SK-N-SH treated with all-trans-retinoic acid at 6 μM for 48 hours (cell line): Measurements from ENCODE around the gene LRRC7.

ENCODE experiments used
- ATAC-seq: fragments of 200-7000 bp; cut with Tn5 transposase; 3 replicates; pipeline ENCODE4 v1.9.1; 2020; ENCODE audit warnings: mild to moderate bottlenecking, moderate library complexity
- ARNTL ChIP-seq: fragments of 450-650 bp; formaldehyde crosslinking; IDR thresholded peaks from 2 replicates; pipeline ENCODE4 v1.5.0; 2020; ENCODE audit warnings: low read depth, mild to moderate bottlenecking, moderate library complexity, borderline replicate concordance
- CREB5 ChIP-seq: fragments of 250-450 bp; sonication (Bioruptor Pico); IDR thresholded peaks from 2 replicates; pipeline ENCODE4 v1.5.1; 2020; ENCODE audit warnings: low read depth, mild to moderate bottlenecking, moderate library complexity
- CSRNP3 ChIP-seq: fragments of 250-450 bp; sonication (Bioruptor Pico); IDR thresholded peaks from 2 replicates; pipeline ENCODE4 v1.5.1; 2021; ENCODE audit warnings: mild to moderate bottlenecking, moderate library complexity
- ESRRG ChIP-seq: fragments of 250-450 bp; sonication (Bioruptor Pico); IDR thresholded peaks from 2 replicates; pipeline ENCODE4 v1.6.1; 2021; ENCODE audit warnings: mild to moderate bottlenecking
- GLIS3 ChIP-seq: fragments of 250-450 bp; sonication (Bioruptor Pico); IDR thresholded peaks from 2 replicates; pipeline ENCODE4 v1.5.0; 2020; ENCODE audit warnings: mild to moderate bottlenecking, moderate library complexity
- ISL1 ChIP-seq: fragments of 250-450 bp; sonication (Bioruptor Pico); IDR thresholded peaks from 2 replicates; pipeline ENCODE4 v2.1.2; 2022; ENCODE audit warnings: mild to moderate bottlenecking, moderate library complexity
- OSR1 ChIP-seq: fragments of 250-450 bp; sonication (Bioruptor Pico); IDR thresholded peaks from 2 replicates; pipeline ENCODE4 v1.8.0; 2022; ENCODE audit warnings: moderate library complexity, mild to moderate bottlenecking, inconsistent platforms
- POU6F1 ChIP-seq: fragments of 250-450 bp; sonication (Bioruptor Pico); IDR thresholded peaks from 2 replicates; pipeline ENCODE4 v1.8.0; 2021; ENCODE audit warnings: low read depth, mild to moderate bottlenecking, moderate library complexity, borderline replicate concordance
- PPARA ChIP-seq: fragments of 250-450 bp; sonication (Bioruptor Pico); IDR thresholded peaks from 2 replicates; pipeline ENCODE4 v1.5.0; 2020; ENCODE audit warnings: mild to moderate bottlenecking, borderline replicate concordance
- RARB ChIP-seq: fragments of 250-450 bp; sonication (Bioruptor Pico); IDR thresholded peaks from 2 replicates; pipeline ENCODE4 v1.8.0; 2021; ENCODE audit warnings: mild to moderate bottlenecking, moderate library complexity
- TCF4 ChIP-seq: fragments of 250-450 bp; sonication (Bioruptor Pico); IDR thresholded peaks from 2 replicates; pipeline ENCODE4 v1.8.0; 2021; ENCODE audit warnings: mild to moderate bottlenecking, moderate library complexity, borderline replicate concordance
- TOX ChIP-seq: fragments of 250-450 bp; sonication (Bioruptor Pico); IDR thresholded peaks from 2 replicates; pipeline ENCODE4 v1.8.0; 2021; ENCODE audit warnings: mild to moderate bottlenecking, moderate library complexity, borderline replicate concordance
- TSHZ2 ChIP-seq: fragments of 250-450 bp; sonication (Bioruptor Pico); IDR thresholded peaks from 2 replicates; pipeline ENCODE4 v1.5.0; 2020; ENCODE audit warnings: mild to moderate bottlenecking, moderate library complexity
- ZFP30 ChIP-seq: fragments of 450-650 bp; formaldehyde crosslinking; IDR thresholded peaks from 2 replicates; pipeline ENCODE4 v1.5.0; 2022; ENCODE audit warnings: mild to moderate bottlenecking, moderate library complexity
- ZNF565 ChIP-seq: fragments of 450-650 bp; formaldehyde crosslinking; conservative IDR thresholded peaks from 2 replicates; pipeline ENCODE4 v1.5.0; 2020; ENCODE audit warnings: low read depth, mild to moderate bottlenecking, moderate library complexity
- ZNF70 ChIP-seq: fragments of 450-650 bp; formaldehyde crosslinking; IDR thresholded peaks from 2 replicates; pipeline ENCODE4 v1.5.0; 2020; ENCODE audit warnings: mild to moderate bottlenecking, moderate library complexity
- ZNF8 ChIP-seq: fragments of 450-650 bp; formaldehyde crosslinking; IDR thresholded peaks from 2 replicates; pipeline ENCODE4 v1.5.0; 2020; ENCODE audit warnings: mild to moderate bottlenecking, moderate library complexity

Gene LRRC7

GRCh38 chr1:70003211-70003908 is 435.6 kb downstream of the LRRC7 start:
- TF ChIP-seq ZFP30 (CRISPR knock-in tag) (no peak), CREB5 (no peak)
- no peak for ATAC-seq

- no peak for ATAC-seq
- TF ChIP-seq ZNF70 (CRISPR knock-in tag) = no peak
- TF ChIP-seq TOX (CRISPR knock-in tag) = no peak
- TF ChIP-seq ARNTL (CRISPR knock-in tag) = no peak
Observed at GRCh38 chr1:70005386-70006034, 437.8 kb downstream of the LRRC7 start.

GRCh38 chr1:70008660-70009059 is 440.9 kb downstream of the LRRC7 start:
- no peak for TF ChIP-seq TCF4 (CRISPR knock-in tag)
- TF ChIP-seq ZNF8 (CRISPR knock-in tag) = no peak
- TF ChIP-seq OSR1 = no peak
- no peak for TF ChIP-seq GLIS3 (CRISPR knock-in tag)
- no peak for TF ChIP-seq ARNTL (CRISPR knock-in tag)
- TF ChIP-seq TSHZ2 = no peak
- no peak for TF ChIP-seq ZNF70 (CRISPR knock-in tag)
- TF ChIP-seq PPARA (CRISPR knock-in tag) = no peak
- no peak for TF ChIP-seq ZNF565 (CRISPR knock-in tag)
- TF ChIP-seq RARB (CRISPR knock-in tag) = no peak
- TF ChIP-seq ZFP30 (CRISPR knock-in tag) = no peak
- no peak for TF ChIP-seq POU6F1 (CRISPR knock-in tag)
- no peak for TF ChIP-seq ESRRG (CRISPR knock-in tag)
- TF ChIP-seq, all 23 proteins: peak for 0
- no peak for ATAC-seq

GRCh38 chr1:70017770-70018169 is 450.0 kb downstream of the LRRC7 start:
- TF ChIP-seq ESRRG (CRISPR knock-in tag) (no peak), ISL1 (CRISPR knock-in tag) (peak; percentile 63)
- no peak for ATAC-seq

- no peak for ATAC-seq
- TF ChIP-seq TOX (CRISPR knock-in tag) = no peak
- TF ChIP-seq RARB (CRISPR knock-in tag) = no peak
- TF ChIP-seq ARNTL (CRISPR knock-in tag) = no peak
- no peak for TF ChIP-seq CSRNP3
- TF ChIP-seq GLIS3 (CRISPR knock-in tag) = no peak
- TF ChIP-seq POU6F1 (CRISPR knock-in tag) = no peak
Observed at GRCh38 chr1:70024272-70024671, 456.6 kb downstream of the LRRC7 start.
